Measurements from ENCODE around the gene RNF150. TPM values are rescaled to one million over a fixed set of nuclear protein-coding genes. Genes with fewer than 3 reads are reported as not detected.

RNF150 gene
- polyA plus RNA-seq, 3 donors, result 0.21 TPM; not detected in 2

DNA sequence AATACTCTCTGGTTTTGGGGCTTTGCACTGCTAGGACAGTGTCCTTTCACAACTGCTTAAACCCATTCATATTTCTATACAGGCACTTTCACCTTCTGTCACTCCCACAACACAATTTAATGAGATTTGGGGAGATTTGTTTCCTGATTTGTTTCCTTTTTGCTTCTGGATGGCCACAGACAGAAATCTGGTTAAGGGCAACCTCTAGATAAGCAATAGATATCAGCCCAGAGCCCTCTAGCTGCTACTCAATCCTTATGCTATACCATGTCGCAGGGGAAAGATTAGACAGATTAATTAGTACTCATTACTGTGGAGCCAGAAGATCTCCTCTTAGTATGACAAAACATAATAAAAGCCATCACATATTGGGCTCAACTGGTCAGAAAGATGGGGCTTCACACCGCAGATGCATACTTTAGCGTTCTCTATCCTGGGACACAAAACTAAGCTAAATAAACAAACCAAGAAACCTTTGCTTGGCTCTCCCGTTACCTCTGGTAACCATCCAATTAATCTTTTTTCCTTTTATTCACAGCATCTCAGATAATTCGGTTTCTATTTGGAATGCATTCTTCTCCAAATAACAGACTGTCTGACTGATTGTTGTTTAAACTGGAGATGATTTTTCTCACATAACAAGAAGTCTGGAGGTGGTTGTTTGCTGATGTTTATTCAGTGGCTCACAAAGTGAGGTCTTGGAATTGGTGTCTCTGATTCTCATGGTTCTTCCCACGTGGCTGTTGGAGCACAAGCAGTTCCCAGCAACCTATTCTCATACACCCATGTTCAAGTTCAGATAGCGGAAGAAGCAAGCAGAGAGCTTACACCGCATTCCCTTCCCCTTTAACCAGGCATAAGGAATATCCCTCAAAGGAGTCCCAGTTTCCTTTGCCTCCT, 46.5 kb upstream of the RNF150 start:
- Histone ChIP-seq H3K4me2 (replicated peaks; ENCODE audit: extremely low read depth, low read length, poor library complexity, severe bottlenecking) (no peak overlapping the region), H3K4me3 (replicated peaks in 1 of 3; ENCODE audit: low read depth in 2 of 3, low read length in 3 of 3) (no peak overlapping the region), H3K27me3 (ENCODE audit: control insufficient read depth in 2 of 2, insufficient read depth in 2 of 2, low read length in 2 of 2) (no peaks in the 10 kb centered on the region), H4K20me1 (ENCODE audit: insufficient read depth, low read length) (no peaks in the 10 kb centered on the region), H3K9me3 (replicated peaks in 1 of 2; ENCODE audit: control insufficient read depth in 1 of 2, insufficient read depth in 1 of 2, low read length in 2 of 2) (no peaks in the 10 kb centered on the region), H3K27ac (ENCODE audit: low read depth in 1 of 2, low read length in 2 of 2) (no peak overlapping the region), H3K79me2 (ENCODE audit: insufficient read depth, low read length) (no peaks in the 10 kb centered on the region), H2AFZ (ENCODE audit: insufficient read depth, low read depth, low read length, poor library complexity, severe bottlenecking) (no peak overlapping the region), H3K9ac (ENCODE audit: insufficient read depth, low read length, poor library complexity, severe bottlenecking) (no peak overlapping the region), H3K4me1 (ENCODE audit: control insufficient read depth in 1 of 2, insufficient read depth in 2 of 2, low read length in 2 of 2) (peaks cover 8 to 11% of the 10 kb centered on the region in 2 donors), H3K36me3 (replicated peaks in 1 of 2; ENCODE audit: control insufficient read depth in 1 of 2, insufficient read depth in 2 of 2, low read length in 2 of 2) (no peaks in the 10 kb centered on the region)
- Mint-ChIP-seq H3K4me1 (peaks cover 12% of the 10 kb centered on the region), H3K27me3 (ENCODE audit: low read depth in 3 of 3) (no peaks in the 10 kb centered on the region), H3K27ac (no peak overlapping the region), H3K36me3 (no peaks in the 10 kb centered on the region), H3K9me3 (peaks cover 0 to 5% (median 0%) of the 10 kb centered on the region in 7 donors), H3K4me3 (no peak overlapping the region)
- intact Hi-C loops (cut with micrococcal nuclease), result no loop called here
- WGBS (ENCODE audit: insufficient coverage), result 57% methylated on average over 3 of the region's 8 CpGs
- TF ChIP-seq, protein P1, sequence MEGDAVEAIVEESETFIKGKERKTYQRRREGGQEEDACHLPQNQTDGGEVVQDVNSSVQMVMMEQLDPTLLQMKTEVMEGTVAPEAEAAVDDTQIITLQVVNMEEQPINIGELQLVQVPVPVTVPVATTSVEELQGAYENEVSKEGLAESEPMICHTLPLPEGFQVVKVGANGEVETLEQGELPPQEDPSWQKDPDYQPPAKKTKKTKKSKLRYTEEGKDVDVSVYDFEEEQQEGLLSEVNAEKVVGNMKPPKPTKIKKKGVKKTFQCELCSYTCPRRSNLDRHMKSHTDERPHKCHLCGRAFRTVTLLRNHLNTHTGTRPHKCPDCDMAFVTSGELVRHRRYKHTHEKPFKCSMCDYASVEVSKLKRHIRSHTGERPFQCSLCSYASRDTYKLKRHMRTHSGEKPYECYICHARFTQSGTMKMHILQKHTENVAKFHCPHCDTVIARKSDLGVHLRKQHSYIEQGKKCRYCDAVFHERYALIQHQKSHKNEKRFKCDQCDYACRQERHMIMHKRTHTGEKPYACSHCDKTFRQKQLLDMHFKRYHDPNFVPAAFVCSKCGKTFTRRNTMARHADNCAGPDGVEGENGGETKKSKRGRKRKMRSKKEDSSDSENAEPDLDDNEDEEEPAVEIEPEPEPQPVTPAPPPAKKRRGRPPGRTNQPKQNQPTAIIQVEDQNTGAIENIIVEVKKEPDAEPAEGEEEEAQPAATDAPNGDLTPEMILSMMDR (IDR thresholded peaks at IDR 0.05), result no peak
- no peak for DNase-seq

DNA sequence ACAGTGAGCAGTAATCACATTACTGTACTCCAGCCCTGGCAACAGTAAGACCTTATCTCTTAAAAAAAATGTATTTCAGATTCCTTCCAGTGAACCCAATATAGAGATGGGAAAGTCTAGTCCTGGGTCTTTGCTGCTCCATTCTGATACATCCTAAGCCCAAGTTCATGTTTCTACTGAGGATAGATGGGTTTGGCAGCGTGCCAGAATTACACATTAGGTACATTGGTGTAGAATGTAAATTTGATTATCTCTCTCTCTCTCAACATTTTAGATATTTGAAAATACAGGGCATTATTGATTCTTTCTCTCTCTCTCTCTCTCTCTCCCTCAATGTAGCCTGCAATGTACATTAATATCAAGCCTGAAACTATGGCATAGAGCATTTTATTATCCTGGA, 43.9 kb upstream of the RNF150 start:
- Histone ChIP-seq H4K20me1 (ENCODE audit: insufficient read depth, low read length) (no peaks in the 10 kb centered on the region), H3K4me2 (replicated peaks; ENCODE audit: extremely low read depth, low read length, poor library complexity, severe bottlenecking) (no peak overlapping the region), H2AFZ (ENCODE audit: insufficient read depth, low read depth, low read length, poor library complexity, severe bottlenecking) (no peak overlapping the region), H3K79me2 (ENCODE audit: insufficient read depth, low read length) (no peaks in the 10 kb centered on the region), H3K9ac (ENCODE audit: insufficient read depth, low read length, poor library complexity, severe bottlenecking) (no peak overlapping the region), H3K27me3 (ENCODE audit: control insufficient read depth in 2 of 2, insufficient read depth in 2 of 2, low read length in 2 of 2) (no peaks in the 10 kb centered on the region), H3K36me3 (replicated peaks in 1 of 2; ENCODE audit: control insufficient read depth in 1 of 2, insufficient read depth in 2 of 2, low read length in 2 of 2) (no peaks in the 10 kb centered on the region), H3K4me3 (replicated peaks in 1 of 3; ENCODE audit: low read depth in 2 of 3, low read length in 3 of 3) (no peak overlapping the region), H3K4me1 (ENCODE audit: control insufficient read depth in 1 of 2, insufficient read depth in 2 of 2, low read length in 2 of 2) (peaks cover 18 to 27% of the 10 kb centered on the region in 2 donors), H3K9me3 (replicated peaks in 1 of 2; ENCODE audit: control insufficient read depth in 1 of 2, insufficient read depth in 1 of 2, low read length in 2 of 2) (no peaks in the 10 kb centered on the region), H3K27ac (ENCODE audit: low read depth in 1 of 2, low read length in 2 of 2) (no peak overlapping the region)
- Mint-ChIP-seq H3K27me3 (ENCODE audit: low read depth in 3 of 3) (no peaks in the 10 kb centered on the region), H3K36me3 (no peaks in the 10 kb centered on the region), H3K9me3 (peaks cover 0 to under 1% (median 0%) of the 10 kb centered on the region in 7 donors), H3K27ac (no peak overlapping the region), H3K4me1 (peaks cover 26% of the 10 kb centered on the region), H3K4me3 (no peak overlapping the region)
- TF ChIP-seq, protein P1 (IDR thresholded peaks at IDR 0.05), result no peak
- intact Hi-C loops (cut with micrococcal nuclease), result no loop called here
- WGBS (ENCODE audit: insufficient coverage), result no CpG with 5 or more reads among the region's 1 CpG
- DNase-seq, result no peak

All from CD14-positive monocyte (primary cell).